Smooth muscle cell (in vitro differentiated cells): ENCODE data around the gene FAM184A. TPM values are rescaled to one million over a fixed set of nuclear protein-coding genes. Genes with fewer than 3 reads are reported as not detected.

Experiments used
- DNase-seq: peaks from one replicate; lab custom pipeline; 2025; ENCODE audit not compliant: unreplicated experiment; lab: John Stamatoyannopoulos, UW
- H2AFZ ChIP-seq: fragments of 200-600 bp; sonication (generic); 2 replicates; pipeline ENCODE4 v1.6.0; 2016; ENCODE audit warnings: antibody characterized with exemption, low read depth, mild to moderate bottlenecking
- H3F3A ChIP-seq: fragments of 200-600 bp; sonication (generic); 2 replicates; pipeline ENCODE4 v1.6.0; 2017; ENCODE audit warnings: antibody characterized with exemption, low read depth
- H3K27ac ChIP-seq: fragments of 200-600 bp; sonication (generic); 2 replicates; pipeline ENCODE4 v1.5.1; 2016; ENCODE audit warnings: low read depth, mild to moderate bottlenecking
- H3K27me3 ChIP-seq: fragments of 200-600 bp; sonication (generic); 2 replicates; pipeline ENCODE4 v1.6.1; 2016; ENCODE audit warnings: low read depth, mild to moderate bottlenecking
- H3K36me3 ChIP-seq: fragments of 200-600 bp; sonication (generic); 2 replicates; pipeline ENCODE4 v1.5.1; 2016; ENCODE audit warnings: low read depth
- H3K4me1 ChIP-seq: fragments of 200-600 bp; sonication (generic); 2 replicates; pipeline ENCODE4 v1.5.1; 2016; ENCODE audit warnings: low read depth
- H3K4me2 ChIP-seq: fragments of 200-600 bp; sonication (generic); 2 replicates; pipeline ENCODE4 v1.6.0; 2016; ENCODE audit warnings: mild to moderate bottlenecking
- H3K4me3 ChIP-seq: fragments of 200-600 bp; sonication (generic); 2 replicates; pipeline ENCODE4 v1.5.1; 2016; ENCODE audit warnings: mild to moderate bottlenecking
- H3K79me2 ChIP-seq: fragments of 200-600 bp; sonication (generic); 2 replicates; pipeline ENCODE4 v1.6.0; 2016; ENCODE audit warnings: low read depth, mild to moderate bottlenecking
- H3K9ac ChIP-seq: fragments of 200-600 bp; sonication (generic); 2 replicates; pipeline ENCODE4 v1.6.0; 2016; ENCODE audit warnings: low read depth
- H3K9me3 ChIP-seq: fragments of 200-600 bp; sonication (generic); replicated peaks from 2 replicates; pipeline ENCODE4 v1.5.1; 2016; ENCODE audit warnings: low read depth
- H4K20me1 ChIP-seq: fragments of 200-600 bp; sonication (generic); 2 replicates; pipeline ENCODE4 v1.6.0; 2016; ENCODE audit warnings: low read depth
- WGBS: methylation state at CpG from one replicate; pipeline ENCODE4 v1.1.7; 2016; ENCODE audit warnings: low lambda C conversion rate; 5-methylcytosine and 5-hydroxymethylcytosine counted together
- polyA plus RNA-seq: library from polyadenylated mRNA; unstranded; fragments of >200 nt; fragmentation: Nextera tagmentation; extraction: Ambion mirVana; gene quantifications from 2 replicates; pipeline ENCODE4 v1.2.1, GENCODE V29; 2016
- total RNA-seq: library from RNA; depleted of rRNA; stranded (reverse); fragments of >200 nt; gene quantifications from 2 replicates; pipeline ENCODE4 v1.2.3, GENCODE V29; 2014
- TF ChIP-seq, protein P1 (sequence below): fragments of 200-600 bp; sonication (generic); IDR thresholded peaks from 2 replicates; pipeline ENCODE4 v1.5.1; 2017; ENCODE audit warnings: borderline replicate concordance, mild to moderate bottlenecking, antibody characterized with exemption; ENCODE audit not compliant: insufficient read depth, poor library complexity, severe bottlenecking

The FAM184A gene
- total and polyA plus RNA-seq, 2 experiments from 2014 or later = 0.23 to 0.31 TPM

DNA sequence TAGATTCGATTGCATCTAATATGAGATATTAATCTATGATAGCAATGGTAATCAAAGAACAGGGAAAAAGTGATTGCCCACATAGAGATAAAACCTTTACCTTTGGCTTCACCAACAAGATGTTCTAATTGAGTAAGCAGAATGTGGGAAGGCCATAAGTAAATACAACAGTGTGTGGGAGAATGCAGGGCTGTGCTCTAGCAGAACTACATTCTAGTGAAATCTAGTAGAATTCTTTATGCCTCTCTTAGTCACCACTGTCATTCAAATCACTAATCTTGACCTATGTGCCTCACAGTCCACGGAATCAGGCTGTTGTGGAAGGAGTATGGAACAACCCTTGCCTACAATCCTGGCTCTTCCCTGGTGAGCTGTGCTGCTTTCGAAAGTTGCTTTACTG lies 113.1 kb downstream of the FAM184A start:
- no peak for DNase-seq
- WGBS = 75% methylated on average over 3 of the region's 3 CpGs

DNA sequence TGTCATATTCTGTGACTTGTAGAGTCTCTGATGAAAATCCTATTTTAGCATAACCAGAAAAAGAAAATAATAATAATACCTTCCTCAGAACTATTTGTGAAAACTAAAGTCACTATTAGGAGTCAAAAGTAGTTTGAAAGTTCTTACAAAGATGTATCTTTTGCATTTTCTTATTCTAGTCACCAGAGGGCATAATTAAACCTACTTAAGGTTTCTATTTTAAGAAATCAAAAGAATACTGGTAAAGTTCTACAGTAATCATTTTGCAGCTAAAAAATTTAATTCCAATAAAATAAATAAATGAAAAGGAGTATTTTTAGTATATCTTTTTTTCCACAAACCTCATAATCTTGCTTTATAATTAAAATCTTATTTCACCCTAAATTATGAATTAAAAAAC lies 115.5 kb downstream of the FAM184A start:
- H3K36me3 ChIP-seq = no peaks in the 10 kb centered on the region
- peaks cover 6% of the 10 kb centered on the region for H3K4me1 ChIP-seq
- no peak overlapping the region for H2AFZ ChIP-seq
- H3K27ac ChIP-seq = no peak overlapping the region
- no peaks in the 10 kb centered on the region for H3K79me2 ChIP-seq
- H3K9ac ChIP-seq = no peak overlapping the region
- no peaks in the 10 kb centered on the region for H3K27me3 ChIP-seq
- no peak overlapping the region for H3K4me3 ChIP-seq
- no peaks in the 10 kb centered on the region for H4K20me1 ChIP-seq
- no peak overlapping the region for H3K4me2 ChIP-seq
- no peaks in the 10 kb centered on the region for H3F3A ChIP-seq
- no peak for DNase-seq
- TF ChIP-seq, protein P1, sequence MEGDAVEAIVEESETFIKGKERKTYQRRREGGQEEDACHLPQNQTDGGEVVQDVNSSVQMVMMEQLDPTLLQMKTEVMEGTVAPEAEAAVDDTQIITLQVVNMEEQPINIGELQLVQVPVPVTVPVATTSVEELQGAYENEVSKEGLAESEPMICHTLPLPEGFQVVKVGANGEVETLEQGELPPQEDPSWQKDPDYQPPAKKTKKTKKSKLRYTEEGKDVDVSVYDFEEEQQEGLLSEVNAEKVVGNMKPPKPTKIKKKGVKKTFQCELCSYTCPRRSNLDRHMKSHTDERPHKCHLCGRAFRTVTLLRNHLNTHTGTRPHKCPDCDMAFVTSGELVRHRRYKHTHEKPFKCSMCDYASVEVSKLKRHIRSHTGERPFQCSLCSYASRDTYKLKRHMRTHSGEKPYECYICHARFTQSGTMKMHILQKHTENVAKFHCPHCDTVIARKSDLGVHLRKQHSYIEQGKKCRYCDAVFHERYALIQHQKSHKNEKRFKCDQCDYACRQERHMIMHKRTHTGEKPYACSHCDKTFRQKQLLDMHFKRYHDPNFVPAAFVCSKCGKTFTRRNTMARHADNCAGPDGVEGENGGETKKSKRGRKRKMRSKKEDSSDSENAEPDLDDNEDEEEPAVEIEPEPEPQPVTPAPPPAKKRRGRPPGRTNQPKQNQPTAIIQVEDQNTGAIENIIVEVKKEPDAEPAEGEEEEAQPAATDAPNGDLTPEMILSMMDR = peak; percentile 36
- no peaks in the 10 kb centered on the region for H3K9me3 ChIP-seq

More for the DNA sequence above, 113.1 kb downstream of the FAM184A start:
- H3K9ac ChIP-seq = no peak overlapping the region
- H2AFZ ChIP-seq = no peak overlapping the region
- peaks cover 6% of the 10 kb centered on the region for H3K4me1 ChIP-seq
- no peak overlapping the region for H3K27ac ChIP-seq
- H3F3A ChIP-seq = no peaks in the 10 kb centered on the region
- H4K20me1 ChIP-seq = no peaks in the 10 kb centered on the region
- no peak overlapping the region for H3K4me2 ChIP-seq
- H3K36me3 ChIP-seq = no peaks in the 10 kb centered on the region
- no peaks in the 10 kb centered on the region for H3K79me2 ChIP-seq
- no peak overlapping the region for H3K4me3 ChIP-seq
- no peaks in the 10 kb centered on the region for H3K9me3 ChIP-seq
- TF ChIP-seq, protein P1 = no peak
- H3K27me3 ChIP-seq = no peaks in the 10 kb centered on the region

DNA sequence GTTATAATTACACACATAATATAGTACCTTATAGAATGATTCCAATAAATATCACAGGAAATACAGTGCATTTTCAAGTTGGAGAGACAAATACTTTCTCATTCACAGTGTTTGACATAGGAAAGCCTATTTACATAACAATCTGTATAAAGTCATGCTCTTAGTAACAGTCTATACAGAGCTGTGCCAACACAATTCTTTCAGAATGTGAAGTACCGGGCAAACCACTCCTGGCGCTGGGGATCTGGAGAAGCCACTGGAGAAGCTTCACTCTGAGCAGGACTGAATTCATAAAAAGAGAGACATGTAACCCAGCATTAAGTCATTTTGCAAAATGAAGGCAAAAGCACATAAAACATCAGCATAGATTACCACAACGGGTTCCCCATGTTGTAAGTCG lies 118.6 kb downstream of the FAM184A start:
- 96% methylated on average over 4 of the region's 4 CpGs for WGBS
- no peak overlapping the region for H2AFZ ChIP-seq
- H3K27me3 ChIP-seq = no peaks in the 10 kb centered on the region
- peaks cover 6% of the 10 kb centered on the region for H3K4me1 ChIP-seq
- H3K27ac ChIP-seq = no peak overlapping the region
- H3K4me3 ChIP-seq = no peak overlapping the region
- no peaks in the 10 kb centered on the region for H3F3A ChIP-seq
- H3K36me3 ChIP-seq = no peaks in the 10 kb centered on the region
- H3K9me3 ChIP-seq = no peaks in the 10 kb centered on the region
- H3K79me2 ChIP-seq = no peaks in the 10 kb centered on the region
- no peak overlapping the region for H3K9ac ChIP-seq
- DNase-seq = no peak
- H3K4me2 ChIP-seq = no peak overlapping the region
- TF ChIP-seq, protein P1 = no peak
- H4K20me1 ChIP-seq = no peaks in the 10 kb centered on the region

DNA sequence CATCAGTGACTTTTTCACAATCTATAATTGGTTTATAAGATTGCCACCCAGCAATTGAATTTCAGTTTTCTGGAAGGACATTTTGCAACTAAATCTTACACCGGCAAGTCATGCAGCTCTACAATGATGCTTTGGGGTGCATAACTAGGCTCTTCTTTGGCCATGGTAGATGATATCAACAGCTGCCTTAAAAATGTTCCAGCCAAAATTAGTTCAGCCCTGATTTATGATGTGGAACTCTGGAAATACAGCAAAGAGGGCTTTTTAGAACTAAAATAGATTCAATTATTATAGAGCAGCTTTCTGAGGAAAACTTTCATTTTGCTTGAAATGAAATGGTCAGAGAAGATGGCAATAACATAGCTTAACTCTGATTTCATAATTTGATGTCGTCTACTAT lies 125.1 kb downstream of the FAM184A start:
- Histone ChIP-seq H3K4me3 (no peak overlapping the region), H3K27ac (no peak overlapping the region), H3K4me1 (no peaks in the 10 kb centered on the region), H3K9me3 (no peaks in the 10 kb centered on the region), H3K9ac (no peak overlapping the region), H3K4me2 (no peak overlapping the region), H4K20me1 (no peaks in the 10 kb centered on the region), H3F3A (no peaks in the 10 kb centered on the region), H3K27me3 (no peaks in the 10 kb centered on the region), H3K79me2 (no peaks in the 10 kb centered on the region), H2AFZ (no peak overlapping the region), H3K36me3 (no peaks in the 10 kb centered on the region)
- no peak for DNase-seq
- 96% methylated on average over 2 of the region's 2 CpGs for WGBS
- TF ChIP-seq, protein P1 = no peak
